Colonic mucosa (tissue), 4 donors: ENCODE results near the gene CRB2. TPM values are rescaled to one million over a fixed set of nuclear protein-coding genes. Genes with fewer than 3 reads are reported as not detected.

Experiments
- DNase-seq: peaks from one replicate; pipeline ENCODE4 v3.0.0-alpha.2; 2020
- H3K27ac ChIP-seq: fragments of 200-600 bp; one replicate; pipeline ENCODE4 v1.8.0; 2021
- H3K27me3 ChIP-seq: fragments of 200-600 bp; one replicate; pipeline ENCODE4 v1.8.0; 2021
- H3K36me3 ChIP-seq: fragments of 200-600 bp; one replicate; pipeline ENCODE4 v1.8.0; 2021
- H3K4me1 ChIP-seq: fragments of 200-600 bp; one replicate; pipeline ENCODE4 v1.8.0; 2021; ENCODE audit warnings: mild to moderate bottlenecking
- H3K4me3 ChIP-seq: fragments of 200-600 bp; one replicate; pipeline ENCODE4 v1.8.0; 2021
- H3K9ac ChIP-seq, 2 donors: one replicate each; pipeline ENCODE4 v1.7.0; 2013; ENCODE audit warnings: control low read depth in 2 of 2, low read depth in 2 of 2, low read length in 2 of 2
- H3K9me3 ChIP-seq: fragments of 200-600 bp; one replicate; pipeline ENCODE4 v1.8.0; 2021
- CTCF ChIP-seq: fragments of 200-600 bp; IDR thresholded peaks from one replicate; pipeline ENCODE4 v1.8.0; 2022; ENCODE audit warnings: antibody characterized with exemption, mild to moderate bottlenecking
- intact Hi-C: fragments of 100-400 bp; cut with DNase I; formaldehyde crosslinking; loops from one replicate; pipeline ENCODE4 v1.14.1; 2022
- total RNA-seq, 2 donors: library from RNA; stranded (reverse); fragmentation: NEBNext Ultra II Directional in 1 of 2; extraction: Animal tissue kit (Norgen Biotek cat#: 25700) in 1 of 2; gene quantifications; one replicate each; pipeline ENCODE4 v1.2.1, GENCODE V29; 2021
- donor health status: healthy.
- donor health status: DM: no; HTN: no; CAD: no.
- donor health status: DM: no; HTN: no; CAD: no.

The CRB2 gene
- 1 to 10 TPM in 1 of 2 donors, under 1 TPM in 1; 0.69 to 2.4 TPM for total RNA-seq

GRCh38 chr9:123355761-123356431 is at the start of gene CRB2:
Gene CRB2 (plus strand): TSS chr9:123356197. CDS start chr9:123356261, 64 bp downstream.
- DNase-seq, result no peak
- TF ChIP-seq CTCF, result no peak
- Histone ChIP-seq H3K36me3 (no peaks in the 10 kb centered on the region), H3K4me1 (peaks cover 10% of the 10 kb centered on the region), H3K9me3 (no peaks in the 10 kb centered on the region), H3K9ac (no peak within 1 kb of the TSS), H3K4me3 (no peak within 1 kb of the TSS), H3K27me3 (no peaks in the 10 kb centered on the region), H3K27ac (no peak within 1 kb of the TSS)
- intact Hi-C loops, result loop anchor here (2.0 kb wide), 1 partner anchor 29 kb away; no protein-coding TSS in a partner anchor

DNA sequence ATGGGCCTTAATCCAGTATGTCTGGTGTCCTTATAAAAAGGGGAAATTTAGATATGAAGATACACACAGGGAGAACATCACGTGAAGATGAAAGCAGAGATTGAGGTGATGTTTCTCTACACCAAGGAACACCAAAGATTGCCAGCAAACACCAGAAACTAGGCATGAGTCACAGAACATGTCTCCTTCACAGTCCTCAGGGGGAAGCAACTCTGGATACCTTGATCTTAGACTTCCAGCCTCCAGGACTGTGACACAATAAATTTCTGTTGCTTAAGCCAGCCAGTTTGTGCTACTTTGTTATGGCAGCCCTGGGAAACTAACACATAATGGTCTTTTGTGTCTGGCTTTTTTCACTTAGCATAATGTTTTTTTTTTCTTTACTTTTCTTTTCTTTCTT is 46.4 kb upstream of the CRB2 start:
- no peak overlapping the region for H3K9ac ChIP-seq
- intact Hi-C loops, result no loop called here
- DNase-seq, result no peak
- TF ChIP-seq CTCF, result no peak
- no peaks in the 10 kb centered on the region for H3K27me3 ChIP-seq
- H3K4me1 ChIP-seq, result no peaks in the 10 kb centered on the region
- H3K36me3 ChIP-seq, result no peaks in the 10 kb centered on the region
- no peak overlapping the region for H3K4me3 ChIP-seq
- no peaks in the 10 kb centered on the region for H3K9me3 ChIP-seq
- H3K27ac ChIP-seq, result no peak overlapping the region

DNA sequence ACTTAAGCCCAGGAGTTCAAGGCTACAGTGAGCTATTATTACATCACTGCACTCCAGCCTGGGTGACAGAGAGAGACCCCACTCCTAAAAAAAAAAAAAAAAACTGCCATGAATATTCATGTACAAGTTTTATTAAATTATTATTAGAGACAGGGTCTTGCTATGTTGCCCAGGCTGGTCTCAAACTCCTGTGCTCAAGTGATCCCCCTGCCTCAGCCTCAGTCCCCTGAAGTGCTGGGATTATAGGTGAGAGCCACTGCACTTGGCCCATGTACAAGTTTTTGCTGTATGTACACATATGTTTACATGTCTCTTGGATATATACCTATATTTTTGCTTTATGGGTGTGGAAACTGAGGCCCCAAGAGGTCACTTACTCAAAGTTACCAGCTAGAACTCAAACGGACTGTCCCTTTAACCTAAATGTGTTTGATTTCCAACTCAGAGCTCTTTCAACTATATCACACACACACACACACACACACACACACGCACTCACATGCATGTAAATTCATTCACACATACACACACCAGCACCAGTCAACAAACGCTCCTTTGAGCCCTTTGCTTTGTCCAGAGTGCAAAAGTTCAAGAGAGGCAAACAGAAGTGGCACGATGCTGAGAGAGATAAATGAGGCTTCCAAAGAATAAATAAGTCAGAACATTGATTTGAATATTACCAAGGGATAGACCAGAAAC is 45.3 kb upstream of the CRB2 start:
- intact Hi-C loops, result no loop called here
- H3K36me3 ChIP-seq, result no peaks in the 10 kb centered on the region
- no peak for TF ChIP-seq CTCF
- H3K27ac ChIP-seq, result no peak overlapping the region
- H3K27me3 ChIP-seq, result no peaks in the 10 kb centered on the region
- H3K9me3 ChIP-seq, result no peaks in the 10 kb centered on the region
- no peaks in the 10 kb centered on the region for H3K4me1 ChIP-seq
- no peak for DNase-seq
- H3K4me3 ChIP-seq, result no peak overlapping the region
- no peak overlapping the region for H3K9ac ChIP-seq

- Histone ChIP-seq H3K9me3 (no peaks in the 10 kb centered on the region), H3K4me1 (no peaks in the 10 kb centered on the region), H3K36me3 (no peaks in the 10 kb centered on the region), H3K4me3 (no peak overlapping the region), H3K27ac (no peak overlapping the region), H3K27me3 (no peaks in the 10 kb centered on the region), H3K9ac (no peak overlapping the region)
- no peak for TF ChIP-seq CTCF
- DNase-seq, result no peak
- intact Hi-C loops, result no loop called here
Observed at GRCh38 chr9:123311250-123311752, 44.7 kb upstream of the CRB2 start.

DNA sequence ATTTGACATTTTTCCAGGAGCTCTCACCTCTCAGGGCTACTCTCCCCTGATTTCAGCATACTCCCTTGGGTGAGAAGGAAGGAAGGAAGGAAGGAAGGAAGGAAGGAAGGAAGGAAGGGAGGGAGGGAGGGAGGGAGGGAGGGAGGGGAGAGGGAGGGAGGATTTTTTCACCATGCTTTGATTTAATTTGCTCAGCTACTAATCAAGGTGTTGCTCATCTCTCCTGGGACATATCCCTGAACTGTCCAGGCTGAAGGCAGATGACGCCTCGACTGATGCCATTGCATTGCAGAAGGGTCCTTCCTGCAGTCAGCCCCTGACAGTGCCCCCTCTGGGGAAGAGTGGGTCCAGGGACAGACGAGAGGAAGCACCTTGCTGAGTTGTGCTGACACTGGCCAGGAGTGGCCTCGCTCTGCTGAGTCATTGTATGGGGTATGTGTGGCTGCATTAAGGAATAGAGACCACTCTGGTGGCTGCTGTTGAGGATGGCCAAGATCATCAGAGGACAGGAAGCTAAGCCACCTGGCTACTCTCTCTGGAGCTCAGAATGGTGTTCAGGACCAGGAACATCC is 43.6 kb upstream of the CRB2 start:
- Histone ChIP-seq H3K9me3 (no peaks in the 10 kb centered on the region), H3K27me3 (no peaks in the 10 kb centered on the region), H3K9ac (no peak overlapping the region), H3K4me3 (no peak overlapping the region), H3K4me1 (no peaks in the 10 kb centered on the region), H3K27ac (no peak overlapping the region), H3K36me3 (no peaks in the 10 kb centered on the region)
- intact Hi-C loops, result no loop called here
- no peak for TF ChIP-seq CTCF
- DNase-seq, result no peak
